ENCODE results near the gene ERMN.
A peak's percentile ranks its signal among the peaks of the same experiment; 100 is the strongest.

The ERMN gene

GRCh38 chr2:157327621-157328500, 2.2 kb upstream of the ERMN start:
- DNase-seq, result peak; percentile 66

DNA sequence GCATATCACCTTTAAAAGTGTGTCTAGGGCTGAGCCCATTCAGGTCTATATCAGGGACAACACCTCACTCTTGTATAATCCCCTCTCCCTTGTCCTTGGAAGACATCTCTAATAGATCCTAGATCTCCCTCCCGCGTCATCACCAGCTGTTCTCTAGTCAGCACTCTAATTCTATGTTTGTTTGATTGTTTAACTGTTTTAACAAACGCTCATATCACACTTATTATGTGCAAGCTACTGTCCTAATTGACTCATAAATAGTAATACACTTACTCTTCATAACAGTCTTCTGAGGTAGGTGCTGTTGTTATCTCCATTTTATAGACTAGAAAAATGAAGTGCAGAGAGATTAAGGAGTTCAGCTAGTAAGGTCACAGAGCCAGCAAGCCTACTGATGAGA, 1.6 kb upstream of the ERMN start:
- no peak for DNase-seq

GRCh38 chr2:157326698-157327097, 1.1 kb upstream of the ERMN start:
- DNase-seq, result no peak

GRCh38 chr2:157324331-157324843, 1.2 kb downstream of the ERMN start:
- DNase-seq, result no peak

DNA sequence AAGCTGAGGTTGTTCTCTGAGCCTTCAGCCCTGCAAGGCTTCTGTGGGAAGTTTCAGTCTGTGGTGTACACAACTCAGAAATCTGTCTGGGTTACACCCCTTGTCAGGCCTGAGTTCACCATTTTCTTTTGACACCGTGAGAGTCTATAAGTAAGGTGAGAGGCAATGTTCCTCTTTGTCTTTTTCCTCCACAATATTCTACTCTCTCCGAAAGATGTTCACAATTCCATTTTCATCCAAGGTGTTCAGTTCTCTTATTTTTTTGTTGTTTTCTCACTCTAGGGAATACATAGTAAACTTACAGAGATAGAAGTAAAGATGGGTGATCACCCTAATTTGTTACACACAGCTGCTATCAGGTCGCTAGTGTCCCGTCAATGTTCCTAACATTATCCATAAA, 3.2 kb downstream of the ERMN start:
- DNase-seq, result no peak

GRCh38 chr2:157321466-157321865, 4.2 kb downstream of the ERMN start:
- DNase-seq, result no peak

DNA sequence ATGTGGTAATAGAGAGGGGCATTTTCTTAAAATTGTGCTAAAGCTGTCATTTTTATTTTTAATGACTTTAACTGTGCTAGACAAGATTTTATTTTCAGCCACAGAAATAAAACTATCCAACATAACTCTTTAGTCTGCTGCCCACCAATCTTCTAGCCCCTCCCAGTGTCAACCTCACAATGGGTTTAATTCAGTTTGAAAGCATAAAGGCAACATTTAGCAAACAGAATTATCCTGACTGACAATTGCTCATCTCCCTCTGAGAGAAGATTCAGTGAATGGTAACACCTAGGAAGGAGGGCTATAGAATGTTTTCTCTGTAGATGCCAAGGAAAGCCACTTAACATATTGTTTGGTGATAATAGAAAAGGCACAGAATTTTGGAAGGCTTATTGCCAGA, 5.2 kb downstream of the ERMN start:
- DNase-seq, result no peak

GRCh38 chr2:157319795-157320194, 5.8 kb downstream of the ERMN start:
- no peak for DNase-seq

DNA sequence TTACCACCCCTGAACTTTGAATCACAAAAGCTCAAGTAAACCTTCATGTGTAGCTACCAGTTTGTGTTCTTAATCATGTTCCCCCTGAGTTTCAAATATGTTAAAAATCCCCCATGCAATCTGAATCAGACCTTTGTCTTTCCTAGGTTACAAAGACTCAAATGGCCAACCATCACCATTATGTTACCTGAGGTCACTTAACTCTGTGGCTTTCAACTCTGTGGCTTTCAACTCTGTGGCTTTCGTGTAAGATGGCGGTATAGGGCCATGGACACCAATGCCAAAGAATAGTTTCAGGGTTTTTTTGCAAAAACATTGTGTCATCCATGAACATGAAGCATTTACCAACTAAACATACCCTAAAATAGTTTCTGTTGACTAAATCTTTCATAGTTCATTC, 6.7 kb downstream of the ERMN start:
- DNase-seq, result no peak

DNA sequence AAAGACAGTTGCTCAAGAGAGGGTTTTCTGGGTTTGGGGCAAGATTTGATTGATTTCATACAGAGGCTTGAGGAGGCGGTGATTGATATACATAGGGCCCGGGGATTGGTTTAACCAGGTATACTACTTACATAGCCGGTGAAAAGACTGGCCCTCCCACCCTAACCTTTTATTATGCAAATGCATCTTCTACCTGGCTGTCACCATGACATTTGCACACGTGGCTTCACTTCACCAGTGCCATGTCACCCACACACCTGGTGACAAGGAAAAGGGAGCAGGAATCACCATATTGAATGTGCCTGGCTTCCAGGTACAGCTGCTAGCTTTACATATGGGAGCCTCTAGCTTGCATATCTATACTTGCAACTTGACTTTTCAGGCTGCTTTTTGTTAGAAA, 9.7 kb downstream of the ERMN start:
- DNase-seq, result no peak

GRCh38 chr2:157312866-157313486, 12.6 kb downstream of the ERMN start:
- no peak for DNase-seq

- DNase-seq, result no peak
Measured at GRCh38 chr2:157311706-157312105, 13.9 kb downstream of the ERMN start.

DNA sequence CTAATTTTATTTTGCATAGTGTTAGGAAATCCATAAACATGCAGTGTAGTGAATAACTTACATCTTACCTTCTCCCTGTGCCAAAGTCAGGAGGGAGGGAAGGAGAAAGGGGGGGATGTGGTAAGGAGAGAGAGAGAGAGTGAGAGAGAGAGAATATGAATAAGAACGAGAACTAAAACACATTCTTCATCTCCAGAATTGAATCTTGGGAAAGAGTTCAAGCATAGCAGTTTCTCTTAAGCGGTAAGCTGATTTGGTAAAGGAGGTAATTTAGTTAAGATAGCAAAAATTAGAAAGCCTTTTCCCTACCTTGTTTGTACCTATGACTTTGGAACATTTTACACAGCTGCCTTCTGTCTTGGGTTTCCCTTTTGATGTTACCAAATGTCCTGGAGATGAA, 15.7 kb downstream of the ERMN start:
- no peak for DNase-seq

DNA sequence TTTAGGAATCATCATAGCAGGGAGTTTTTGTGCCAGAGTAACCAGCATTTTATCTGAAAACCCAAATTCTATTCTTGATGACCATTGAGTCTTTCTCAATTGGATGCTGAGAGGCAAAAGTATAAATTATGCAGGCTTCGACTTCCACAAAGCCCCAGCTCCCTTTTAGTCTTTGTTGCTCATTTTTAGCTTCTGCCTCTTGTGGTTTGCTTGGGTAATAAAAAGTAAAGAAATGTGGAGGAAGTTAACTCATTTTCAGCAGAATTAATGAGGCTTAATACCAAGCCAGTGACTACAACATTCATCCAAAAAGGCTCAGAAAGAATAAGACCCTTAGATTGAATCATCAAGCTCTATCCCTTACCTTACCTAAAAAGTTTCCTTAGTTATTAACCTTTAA, 18.6 kb downstream of the ERMN start:
- no peak for DNase-seq

DNA sequence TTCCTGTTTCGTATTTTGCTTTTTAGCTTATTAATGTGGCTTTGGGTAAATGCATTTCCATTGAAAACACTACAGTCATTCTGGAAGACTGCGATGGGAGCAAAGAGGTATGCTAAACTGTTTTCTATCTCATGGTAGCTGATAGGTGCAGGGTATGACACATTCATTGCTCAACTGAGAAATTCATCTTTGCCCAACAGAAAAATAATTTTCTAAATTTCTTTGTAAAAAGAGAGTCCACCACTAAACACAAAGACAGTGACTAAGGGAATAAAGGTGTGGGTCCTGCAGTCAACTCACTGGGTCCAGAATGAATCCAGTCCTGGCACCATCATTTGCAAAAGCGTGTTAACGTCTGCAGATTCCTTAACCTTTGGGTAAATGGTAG, 19.9 kb downstream of the ERMN start:
- no peak for DNase-seq

GRCh38 chr2:157304811-157305722, 20.6 kb downstream of the ERMN start:
- no peak for DNase-seq

GRCh38 chr2:157303612-157304011, 22.0 kb downstream of the ERMN start:
- no peak for DNase-seq

GRCh38 chr2:157302492-157303099, 23.0 kb downstream of the ERMN start:
- DNase-seq, result peak; percentile 69

GRCh38 chr2:157301307-157301706, 24.3 kb downstream of the ERMN start:
- DNase-seq, result no peak

DNA sequence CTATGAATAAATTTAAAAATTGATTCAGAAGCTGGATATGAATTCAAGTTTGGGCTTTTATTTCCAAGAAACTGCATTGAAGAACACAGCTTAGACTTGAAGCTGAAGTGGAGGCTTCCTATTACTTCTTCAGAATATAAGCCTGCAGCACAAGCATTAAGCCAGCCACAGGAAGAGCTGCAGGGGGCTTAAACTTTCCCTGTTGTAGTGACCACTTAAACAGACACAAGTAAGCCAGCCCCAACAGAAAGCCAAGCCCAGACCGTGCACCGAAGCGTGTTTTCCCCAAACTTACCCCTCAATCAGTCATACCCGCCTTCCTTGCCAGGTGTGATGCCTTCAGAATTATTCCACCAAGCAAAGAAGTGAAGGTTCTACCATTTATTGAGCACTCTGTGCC, 28.7 kb downstream of the ERMN start:
- no peak for DNase-seq

DNA sequence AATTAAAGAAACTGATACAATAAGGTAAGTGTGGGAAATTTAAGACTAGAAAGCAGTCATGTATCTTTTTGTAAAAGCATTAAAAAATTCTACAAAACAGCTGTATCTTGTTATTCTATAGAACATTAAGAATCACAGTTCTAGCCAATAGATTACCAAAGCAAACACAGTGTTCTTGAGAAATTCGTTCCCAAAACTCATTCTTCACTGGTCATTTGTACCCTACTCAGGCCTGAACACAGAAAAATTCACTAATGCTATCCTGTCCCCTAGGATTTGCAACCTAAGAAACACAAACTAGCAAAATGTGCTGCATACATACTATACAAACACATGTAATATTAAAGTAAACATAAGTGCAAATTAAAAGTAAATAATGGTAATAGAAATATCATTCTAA, 29.1 kb downstream of the ERMN start:
- no peak for DNase-seq

DNA sequence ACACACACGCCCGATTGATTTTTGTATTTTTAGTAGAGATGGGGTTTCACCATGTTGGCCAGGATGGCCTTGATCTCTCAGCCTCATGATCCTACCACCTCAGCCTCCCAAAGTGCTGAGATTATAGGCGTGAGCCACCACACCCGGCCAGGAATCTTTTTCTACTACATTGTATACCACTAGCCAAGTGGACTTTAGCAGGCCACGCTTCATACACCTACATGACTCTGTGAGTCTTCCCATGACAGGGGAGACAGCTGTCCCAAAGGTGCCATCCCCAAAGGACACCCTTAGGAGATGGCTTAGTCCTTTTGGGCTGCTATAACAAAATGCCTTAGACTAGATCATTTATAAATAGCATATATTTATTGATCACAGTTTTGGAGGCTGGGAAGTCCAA, 32.8 kb downstream of the ERMN start:
- DNase-seq, result no peak

- DNase-seq, result no peak
Measured at GRCh38 chr2:157291018-157291417, 34.6 kb downstream of the ERMN start.

Data from NCI-H345 (cell line).